Stimulated activated CD4-positive, alpha-beta T cell treated with anti-CD3 and anti-CD28 coated beads, Interleukin-4, amount 100 ng/mL, for 4 hours (primary cell): ENCODE measurements around the gene AMPD2.
A peak's percentile ranks its signal among the peaks of the same experiment; 100 is the strongest.

ENCODE experiments used
- DNase-seq, 2 experiments: peaks; one replicate each; pipeline ENCODE4 v3.0.0-alpha.2; 2020

The AMPD2 gene

DNA sequence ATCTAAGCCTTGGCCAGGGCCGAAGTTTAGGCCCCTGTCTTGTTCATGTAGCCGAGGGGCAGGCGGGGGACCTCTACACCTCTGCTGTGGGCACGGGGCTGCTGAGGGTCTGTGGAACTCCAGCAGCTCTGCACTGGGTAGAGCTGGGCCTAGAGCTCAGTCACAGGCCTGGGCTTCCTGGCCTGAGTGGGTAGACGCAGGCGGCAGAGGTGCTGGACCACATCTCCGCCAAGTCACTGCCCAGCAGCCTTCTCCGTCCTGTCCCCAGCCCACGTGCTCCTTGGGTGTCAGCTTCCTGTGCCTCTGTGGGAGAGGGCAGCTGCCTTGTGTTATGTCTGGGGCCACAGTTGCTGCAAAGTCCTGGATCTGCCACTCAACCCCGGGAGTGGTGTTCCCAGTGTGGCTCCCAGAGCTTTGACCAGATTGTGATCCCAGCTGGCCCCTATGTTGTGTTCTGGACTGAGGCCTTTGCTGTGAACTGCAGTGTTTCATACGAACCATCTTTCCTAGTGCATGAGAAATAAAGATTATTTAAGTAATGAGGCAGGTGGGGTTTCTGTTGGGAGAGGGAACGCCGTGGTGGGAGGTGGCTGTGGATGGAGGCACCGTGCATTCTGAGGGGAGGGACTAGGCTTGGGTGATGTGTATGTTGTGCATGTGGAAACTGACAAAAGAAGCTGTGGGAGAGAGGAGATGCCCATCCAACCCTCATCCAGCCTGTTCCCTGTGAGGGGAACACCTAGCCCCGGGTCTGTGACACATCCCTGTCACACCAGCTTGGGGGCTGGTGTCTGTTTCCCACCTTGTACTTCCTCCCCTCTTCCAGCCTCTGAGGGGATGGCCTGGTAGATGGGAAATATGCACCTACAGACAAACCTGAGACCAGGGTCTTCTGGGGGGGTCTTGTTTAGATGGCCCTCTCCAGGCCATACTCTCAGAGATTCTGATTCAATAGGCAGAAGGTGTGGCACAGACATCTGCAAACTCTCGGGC lies 12.2 kb downstream of the AMPD2 start:
- no peak for DNase-seq

DNA sequence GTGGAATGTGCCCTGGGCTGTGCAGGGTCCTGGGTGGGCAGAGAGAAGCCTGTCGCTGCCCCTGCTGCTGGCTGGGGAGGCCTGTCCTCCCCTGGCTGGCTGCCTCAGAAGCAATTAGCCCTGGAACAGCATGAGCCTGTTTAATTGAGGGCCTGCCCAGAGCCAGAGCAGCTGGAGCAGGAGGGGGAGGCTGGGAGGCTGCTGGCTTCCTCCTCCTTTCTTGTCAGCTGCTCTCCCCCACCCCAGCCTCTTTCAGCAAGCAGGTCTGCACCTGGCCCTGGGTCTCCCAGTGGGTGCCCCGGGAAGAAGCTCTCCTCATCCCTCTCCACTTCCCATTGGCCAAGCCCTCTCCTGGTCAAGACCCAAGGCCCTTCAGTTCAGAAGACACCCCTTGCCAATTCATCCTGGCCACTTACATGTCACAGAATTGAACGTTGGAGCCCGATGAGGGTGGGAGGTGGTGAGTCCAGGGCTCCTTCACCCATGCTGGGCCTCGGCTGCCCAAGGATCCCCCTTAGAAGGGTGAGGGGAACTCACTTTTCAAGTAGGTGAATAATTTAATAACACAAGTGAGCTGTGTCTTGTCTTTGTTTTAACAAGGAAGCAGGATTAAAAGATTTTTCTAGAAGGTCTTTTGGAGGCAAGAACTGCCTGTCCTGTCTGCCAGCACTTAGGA lies 13.2 kb downstream of the AMPD2 start:
- DNase-seq: no peak

DNA sequence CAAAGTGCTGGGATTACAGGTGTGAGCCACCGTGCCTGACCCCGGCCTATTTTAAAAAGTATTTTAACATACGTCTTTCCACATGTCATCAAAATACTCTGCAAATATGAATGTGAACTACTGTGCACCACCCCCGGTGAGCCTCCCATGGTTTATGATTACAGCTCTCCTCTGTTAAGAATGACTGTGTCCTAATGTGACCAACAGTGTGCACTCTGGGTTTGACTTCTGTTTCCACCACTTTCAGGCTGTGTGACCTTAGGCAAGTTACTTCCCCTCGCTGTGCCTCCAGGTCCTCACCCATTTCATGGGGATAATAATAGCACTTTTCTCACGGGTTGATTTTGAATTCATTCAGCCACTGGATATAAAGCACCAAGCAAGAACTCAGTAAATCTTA lies 14.7 kb downstream of the AMPD2 start:
- DNase-seq: no peak

DNA sequence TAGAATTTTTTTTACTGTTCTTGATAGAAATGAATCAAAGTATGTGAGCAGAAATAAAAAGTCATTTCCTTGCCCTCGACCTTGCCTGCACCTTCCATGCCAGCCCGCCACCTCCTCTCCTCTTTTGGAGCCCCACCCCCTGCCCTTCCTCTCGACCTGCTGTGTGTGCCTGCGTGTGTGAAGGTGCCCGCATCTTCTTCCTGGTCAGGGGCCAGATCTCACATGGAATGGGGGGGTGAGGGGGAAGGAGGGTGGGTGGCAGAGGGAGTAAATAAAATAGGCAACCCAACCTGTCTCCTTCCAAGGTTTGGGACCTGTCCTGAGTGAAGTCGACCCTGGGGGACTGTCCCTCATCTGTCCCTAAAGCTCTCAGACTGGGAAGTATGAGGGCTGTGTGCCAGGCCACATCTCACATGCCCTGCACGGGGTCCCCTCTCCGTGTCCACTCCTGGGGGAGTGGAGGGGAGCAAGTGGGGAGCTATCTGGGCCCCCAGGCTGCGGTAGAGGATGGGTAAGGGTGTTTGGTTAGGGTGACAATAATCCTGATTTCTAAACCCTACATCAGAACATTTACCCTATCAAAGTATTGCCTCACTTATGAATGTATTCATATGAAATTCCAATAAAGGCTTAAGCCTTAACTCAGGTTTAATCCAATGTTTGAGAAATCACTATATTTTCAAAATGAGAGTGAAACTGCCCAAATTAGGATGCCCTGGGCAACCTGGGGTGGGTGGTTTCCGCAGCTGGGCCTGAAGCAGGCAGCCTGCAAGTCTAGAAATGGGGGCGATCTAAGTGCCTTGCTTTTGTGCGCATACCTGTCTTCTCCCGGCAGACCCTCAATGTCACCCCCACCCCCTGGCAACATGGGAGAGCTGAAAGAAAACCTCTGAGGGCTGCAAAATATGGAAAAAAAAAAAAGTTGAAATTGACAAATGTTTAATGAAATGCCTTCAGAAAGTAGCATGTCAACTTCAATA lies 15.4 kb downstream of the AMPD2 start:
- no peak for DNase-seq

DNA sequence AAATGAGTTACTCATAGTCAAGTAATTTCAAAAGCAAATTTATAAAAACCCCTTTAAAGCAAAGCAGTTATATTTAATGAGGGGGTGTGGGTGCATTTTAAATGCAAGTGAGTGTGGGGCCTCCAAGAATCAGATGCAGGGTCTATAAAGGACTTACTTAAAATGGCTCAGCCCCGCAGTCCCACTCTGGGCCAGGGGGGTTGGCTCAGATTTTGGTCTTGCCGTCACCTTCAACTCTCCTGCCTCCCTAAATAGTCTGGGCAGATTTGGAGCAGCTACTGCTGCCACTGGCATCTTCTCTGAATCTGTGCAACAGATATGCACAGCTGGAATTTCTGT lies 16.2 kb downstream of the AMPD2 start:
- no peak for DNase-seq

DNA sequence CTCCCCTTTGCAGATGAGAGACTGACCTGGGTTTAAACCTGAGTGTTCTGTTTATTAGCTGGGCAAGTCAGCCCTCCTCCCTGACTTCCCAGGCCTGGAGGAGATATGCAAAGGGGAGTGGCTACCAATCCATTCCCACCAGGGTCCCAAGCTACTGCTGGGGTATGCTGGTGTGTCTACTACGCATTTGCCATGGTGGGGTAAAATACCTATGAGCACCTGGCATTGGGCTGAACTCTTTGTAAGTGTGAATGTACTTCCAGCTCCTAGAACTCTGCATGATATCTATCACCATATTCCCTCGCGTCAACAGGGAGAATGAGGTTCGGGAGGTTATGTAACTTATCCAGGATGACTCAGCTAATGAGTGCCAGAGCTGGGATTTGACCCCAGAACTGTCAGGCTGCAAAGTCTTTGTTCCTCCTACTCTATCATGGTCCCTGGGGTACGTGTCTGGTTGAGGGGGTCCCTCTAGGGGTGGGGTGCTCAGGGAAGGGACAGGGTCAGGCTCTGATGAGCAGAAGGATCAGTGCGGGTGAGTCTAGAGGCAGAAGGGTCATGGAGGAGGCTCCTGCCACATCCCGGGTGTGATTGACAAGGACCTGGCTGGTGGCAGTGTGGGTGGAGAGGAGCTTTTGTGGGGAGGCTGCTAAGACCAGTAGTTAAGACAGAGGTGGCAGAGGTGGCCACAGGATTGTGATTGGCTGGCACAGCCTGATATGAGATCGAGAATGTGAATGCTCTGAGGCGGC lies 16.7 kb downstream of the AMPD2 start:
- DNase-seq: no peak

DNA sequence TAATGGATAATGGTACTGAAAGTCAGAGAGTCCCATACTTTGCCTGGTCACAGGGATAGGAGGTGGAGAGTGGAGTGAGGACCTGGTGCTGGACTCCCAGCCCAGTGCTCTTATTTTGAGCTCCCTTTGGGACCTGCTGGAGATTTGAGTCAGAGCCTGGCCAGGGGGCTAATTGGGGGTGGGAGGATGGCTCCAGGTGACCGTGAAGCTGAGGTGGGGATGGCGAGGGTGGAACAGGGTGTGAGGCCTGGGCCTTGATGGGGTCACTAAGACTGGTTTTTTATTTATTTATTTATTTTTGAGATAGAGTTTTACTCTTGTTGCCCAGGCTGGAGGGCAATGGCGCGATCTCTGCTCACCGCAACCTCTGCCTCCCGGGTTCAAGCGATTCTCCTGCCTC lies 17.8 kb downstream of the AMPD2 start:
- DNase-seq: no peak

DNA sequence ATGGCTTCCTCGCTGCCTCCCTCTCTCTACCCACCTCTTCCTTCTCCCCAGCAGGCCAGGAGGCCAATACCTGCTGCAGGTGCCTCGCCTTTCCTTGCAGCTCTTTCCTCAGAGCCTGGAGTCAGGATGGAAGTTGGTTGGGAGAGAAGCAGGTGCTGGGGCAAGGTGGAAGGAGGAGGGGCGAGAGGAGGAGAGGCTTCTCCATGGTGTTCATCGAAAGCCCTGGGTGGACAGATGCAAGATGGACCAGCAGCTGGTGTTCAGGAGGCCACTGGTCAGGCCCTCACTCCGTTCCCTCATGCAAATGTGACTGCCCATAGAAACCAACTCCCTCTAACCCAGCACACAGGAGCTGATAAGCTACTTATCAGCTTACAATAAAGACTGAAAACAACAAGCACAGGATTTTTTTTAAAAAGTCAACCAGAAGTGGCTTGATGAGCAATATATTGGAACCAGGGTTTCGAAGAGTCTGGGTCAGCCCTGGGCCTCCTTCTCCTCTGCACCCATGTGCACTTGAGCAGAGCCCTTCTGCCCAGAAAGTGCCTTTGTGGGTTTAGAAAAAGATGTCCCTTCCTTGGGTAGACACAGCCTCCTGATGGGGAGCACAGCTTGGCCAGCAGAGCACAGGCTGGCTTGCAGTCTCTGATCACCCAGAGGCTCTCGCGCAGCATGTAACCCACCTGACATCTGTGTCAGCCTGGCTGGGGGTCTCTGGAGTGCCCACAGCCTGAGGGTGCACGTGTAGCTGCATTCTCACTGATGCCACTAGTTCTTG lies 19.6 kb downstream of the AMPD2 start:
- DNase-seq: no peak

DNA sequence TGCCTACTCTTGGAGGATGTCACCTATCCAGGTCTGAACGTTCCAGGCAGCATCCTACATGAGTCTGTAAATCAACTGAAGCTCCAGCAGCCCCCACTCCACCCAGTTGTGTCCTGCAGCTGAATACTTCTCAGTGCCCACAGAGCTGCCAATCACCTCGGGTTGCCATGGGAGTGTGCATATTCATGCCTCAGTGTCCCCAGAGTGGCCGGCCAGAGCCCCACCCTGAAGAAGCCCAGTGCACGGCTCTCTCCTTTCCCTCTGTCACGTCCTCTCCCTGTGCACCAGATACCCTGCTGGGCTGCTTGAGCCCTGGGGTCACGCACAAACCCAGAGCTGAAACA lies 20.2 kb downstream of the AMPD2 start:
- no peak for DNase-seq

DNA sequence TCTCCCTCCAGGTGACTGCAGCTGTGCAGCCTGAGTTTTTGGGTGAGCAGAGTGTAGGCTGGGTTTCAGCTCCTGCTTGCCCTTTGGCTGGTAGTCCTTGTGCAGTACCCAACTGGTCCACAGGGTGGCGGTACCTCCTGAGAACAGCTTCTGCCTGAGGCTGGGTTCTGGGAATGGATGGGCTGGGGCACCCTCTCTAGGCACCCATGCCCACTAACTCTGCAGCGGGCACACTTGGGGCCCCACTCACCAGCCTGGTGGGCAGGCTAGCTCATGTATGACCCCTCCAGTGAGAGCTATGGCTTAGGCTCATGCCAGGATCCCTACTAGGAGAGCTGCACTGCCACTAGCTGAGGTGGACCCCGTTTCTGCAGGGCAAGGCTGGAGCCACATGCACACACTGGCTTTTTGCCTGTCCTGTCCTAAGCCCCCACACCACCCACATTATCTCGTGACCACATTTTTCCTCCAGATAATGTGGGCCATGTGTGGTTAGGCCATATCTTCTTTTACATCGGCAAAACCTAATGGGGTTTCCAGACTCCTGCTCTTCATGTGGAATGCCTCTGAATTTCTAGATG lies 20.7 kb downstream of the AMPD2 start:
- peak; percentile 79 to 92 for DNase-seq

DNA sequence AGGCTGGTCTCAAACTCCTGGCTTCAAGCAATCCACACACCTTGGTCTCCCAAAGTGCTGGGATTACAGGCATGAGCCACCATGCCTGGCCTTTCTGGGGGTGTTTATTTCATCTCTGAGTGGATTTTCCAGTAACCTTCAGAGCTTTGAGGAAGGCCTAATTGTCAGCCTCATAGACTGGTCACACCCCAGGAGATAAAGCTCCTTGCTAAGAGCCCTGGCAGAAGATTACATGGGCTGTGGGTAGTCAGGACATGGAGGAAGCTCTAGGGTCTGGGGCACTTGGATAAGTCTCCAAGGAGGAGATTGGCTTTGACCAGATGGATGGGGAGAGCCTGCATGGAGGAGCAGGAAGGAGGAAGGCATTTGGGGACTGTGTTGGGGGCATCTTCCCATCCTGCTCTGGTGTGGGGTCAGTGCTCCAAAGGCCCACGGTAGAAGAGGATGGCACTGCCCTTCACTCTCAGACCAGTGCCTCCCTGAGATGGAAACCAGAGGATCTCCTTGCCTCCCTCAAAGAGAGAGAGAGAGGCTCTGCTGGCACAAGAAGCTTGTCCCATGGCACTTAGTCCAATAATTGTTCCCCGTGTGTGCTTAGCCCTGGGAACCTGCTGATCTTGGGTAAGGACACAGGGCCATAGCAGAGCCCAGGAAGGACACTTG lies 21.6 kb downstream of the AMPD2 start:
- DNase-seq: no peak

DNA sequence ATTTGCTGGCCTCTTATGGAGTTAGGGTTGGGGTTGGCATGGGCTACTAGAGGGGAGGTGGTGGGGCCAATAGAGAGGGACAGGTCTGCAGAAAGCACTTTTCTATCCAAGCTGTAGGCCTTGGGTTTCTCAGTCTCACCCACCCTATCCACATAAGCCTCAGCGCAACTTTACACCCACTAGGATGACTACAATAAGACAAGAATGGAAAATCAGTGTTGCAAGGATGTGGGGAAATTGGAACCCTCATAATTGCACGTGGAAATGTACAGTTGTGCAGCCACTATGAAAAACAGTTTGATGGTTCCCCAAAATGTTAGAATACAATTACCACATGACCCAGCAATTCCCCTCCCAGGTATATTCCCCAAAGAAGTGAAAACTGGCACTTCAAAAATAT lies 22.2 kb downstream of the AMPD2 start:
- DNase-seq: no peak

DNA sequence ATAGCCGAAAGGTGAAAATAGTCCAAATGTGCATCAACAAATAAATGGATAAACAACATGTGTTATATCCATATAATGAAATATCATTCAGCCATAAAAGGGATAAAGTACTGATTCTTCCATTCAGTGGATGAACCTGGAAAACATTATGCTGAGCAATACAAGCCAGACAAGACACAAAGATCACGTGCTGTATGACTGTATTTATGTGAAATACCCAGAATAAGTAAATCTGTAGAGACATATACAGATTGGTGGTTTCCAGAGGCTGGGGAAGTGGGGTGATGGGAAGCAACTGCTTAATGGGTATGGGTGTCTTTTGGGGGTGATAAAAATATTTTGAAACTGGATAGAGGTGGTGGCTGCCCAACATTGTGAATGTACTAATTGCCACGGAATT lies 23.0 kb downstream of the AMPD2 start:
- DNase-seq: no peak

DNA sequence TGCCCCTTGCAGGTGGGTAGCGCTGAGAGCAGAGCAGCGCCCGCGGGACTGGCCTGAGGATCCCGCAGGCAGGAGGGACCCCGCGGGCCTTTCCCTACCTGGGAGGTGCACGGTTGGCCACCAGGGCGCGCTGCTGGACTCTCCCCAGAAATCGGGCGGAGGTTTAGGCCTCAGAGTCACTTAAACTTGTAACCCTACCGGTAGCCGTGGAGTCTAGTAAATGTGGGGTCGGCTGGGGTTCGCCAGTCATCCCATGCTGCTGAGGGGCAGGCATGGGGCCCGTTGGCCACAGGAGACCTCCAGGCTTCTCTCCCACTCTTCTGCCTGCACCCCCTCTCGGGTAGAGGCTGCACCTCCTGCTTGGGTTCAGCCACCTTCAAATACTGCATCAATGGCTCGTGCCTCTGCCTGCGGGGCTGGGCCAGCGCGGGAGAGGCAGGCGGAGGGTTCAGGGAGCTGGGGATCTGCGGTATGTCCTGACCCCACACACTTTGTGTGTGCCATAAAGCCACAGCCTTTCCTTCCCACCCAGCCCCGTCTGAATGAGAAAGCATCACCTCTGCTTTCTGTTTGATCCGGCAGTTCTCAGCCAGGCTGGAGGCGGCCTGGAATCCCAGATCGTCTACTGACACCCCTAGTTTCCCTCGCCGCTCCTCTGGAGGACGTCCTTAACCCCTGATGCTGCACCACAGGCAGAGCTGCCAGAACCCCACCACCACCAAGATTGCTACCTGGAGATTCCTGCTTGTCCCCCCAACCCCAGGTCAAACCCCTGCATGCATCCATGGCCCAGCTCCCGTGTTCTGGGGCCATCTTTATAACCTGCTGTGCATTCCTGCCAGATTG lies 24.0 kb downstream of the AMPD2 start:
- DNase-seq: peak; percentile 75 to 87

DNA sequence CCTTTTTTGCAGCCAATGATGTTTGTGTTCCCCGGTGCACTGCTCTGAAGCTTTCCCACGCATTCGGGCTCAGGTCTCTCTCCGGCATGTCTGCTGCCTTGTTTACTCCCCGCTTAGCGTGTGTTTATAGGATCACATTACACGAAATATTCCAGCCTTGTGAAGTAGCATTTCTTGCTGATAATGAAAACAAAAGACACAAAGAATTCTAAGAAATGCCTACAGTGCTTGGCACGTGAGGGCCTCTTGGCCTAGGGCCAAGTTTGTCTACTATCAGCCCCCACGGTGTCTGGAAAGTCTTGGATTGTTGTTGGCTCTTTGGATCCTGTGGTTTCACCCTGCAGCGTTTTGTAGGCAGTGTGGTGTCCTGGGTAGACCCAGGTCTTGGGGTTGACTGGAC lies 25.0 kb downstream of the AMPD2 start:
- DNase-seq: no peak

DNA sequence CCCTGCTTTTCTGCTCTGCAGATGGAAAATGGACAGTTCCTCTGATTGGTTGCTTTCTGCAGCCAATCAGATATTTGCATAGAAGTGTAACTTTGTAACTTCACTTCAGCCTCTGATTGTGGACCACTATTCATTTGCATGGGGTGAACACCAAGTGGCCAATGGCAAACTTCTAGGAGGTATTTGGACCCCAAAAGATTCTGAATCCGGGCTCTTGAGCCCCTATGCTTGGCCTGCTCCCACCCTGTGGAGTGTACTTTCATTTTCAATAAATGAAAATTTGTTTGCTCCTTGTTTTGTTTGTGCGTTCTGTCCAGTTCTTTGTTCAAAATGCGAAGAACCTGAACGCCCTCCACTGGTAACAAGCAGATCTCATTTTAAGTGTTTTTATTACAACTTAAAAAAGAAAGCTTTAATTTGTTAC lies 29.9 kb downstream of the AMPD2 start:
- no peak for DNase-seq

DNA sequence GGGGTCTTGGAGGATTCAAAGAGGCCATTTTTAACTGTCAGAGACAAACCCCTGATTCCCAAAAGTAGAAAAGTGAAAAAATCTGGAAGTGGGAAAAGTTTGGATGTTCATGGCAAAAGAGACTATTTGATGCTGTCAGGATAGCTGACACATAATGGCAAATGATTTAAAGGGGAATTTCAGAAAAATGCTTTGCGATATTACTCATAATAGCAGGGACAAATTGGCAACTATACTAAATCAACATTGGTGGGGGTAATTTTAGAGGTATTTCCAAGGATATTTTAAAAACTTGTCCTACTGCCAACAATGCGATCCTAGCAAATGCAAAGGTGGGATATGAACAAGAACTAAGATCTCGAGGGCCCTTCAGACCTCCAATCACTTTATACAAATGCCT lies 31.0 kb downstream of the AMPD2 start:
- no peak for DNase-seq

DNA sequence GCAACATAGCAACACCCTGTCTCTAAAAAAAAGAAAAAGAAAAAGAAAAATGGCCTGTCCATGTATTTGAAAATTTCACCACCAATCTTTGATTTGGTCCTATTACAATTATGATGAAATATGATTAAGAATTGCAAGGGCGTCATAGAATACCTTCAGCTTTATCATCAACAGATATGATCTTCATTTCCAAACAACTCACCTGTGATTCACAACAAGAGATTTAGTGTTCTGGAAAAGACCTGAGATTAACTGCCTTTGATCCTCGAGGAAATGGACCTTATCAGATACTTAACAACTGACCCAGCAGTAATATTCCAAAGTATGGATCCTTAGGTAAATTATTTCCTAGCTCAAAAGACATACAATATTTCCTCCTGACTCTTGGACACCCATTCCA lies 32.8 kb downstream of the AMPD2 start:
- DNase-seq: no peak

DNA sequence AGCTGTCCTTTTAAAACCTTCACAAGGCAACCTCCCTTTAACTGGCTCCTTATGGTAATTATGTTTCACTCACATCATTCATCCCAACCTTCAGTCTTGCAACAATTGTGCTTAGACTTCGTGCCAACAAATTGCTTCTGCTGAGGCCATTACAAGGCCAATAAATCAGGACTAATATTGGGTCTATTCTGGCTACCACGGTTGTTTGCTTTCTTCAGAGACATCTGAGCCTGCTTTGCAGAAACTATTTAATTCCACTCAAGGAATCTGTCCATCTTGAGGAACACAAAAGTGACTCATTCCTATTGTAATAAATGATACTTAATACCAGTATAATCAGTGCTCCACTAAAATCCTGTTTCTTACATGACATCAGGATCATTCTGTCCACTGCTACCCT lies 33.7 kb downstream of the AMPD2 start:
- no peak for DNase-seq

DNA sequence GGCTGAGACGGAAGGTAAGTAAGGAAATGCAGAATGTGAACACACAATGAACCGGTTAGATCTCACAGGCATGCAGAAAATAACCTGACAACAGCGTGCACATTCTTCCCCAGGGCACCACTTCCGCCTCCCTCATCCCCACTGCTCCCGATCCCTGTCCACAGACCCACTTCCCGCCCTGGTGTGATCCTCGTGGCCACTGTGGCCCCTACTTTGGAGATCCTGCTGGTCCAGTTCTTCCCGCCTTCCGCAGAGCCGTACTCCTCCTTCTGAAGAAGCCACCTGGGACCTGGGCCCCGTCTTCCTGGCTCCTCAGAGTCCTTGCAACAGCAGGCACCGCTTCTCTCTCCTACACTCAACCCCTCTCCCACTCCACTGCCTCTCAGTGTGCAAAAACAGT lies 34.9 kb downstream of the AMPD2 start:
- DNase-seq: no peak
